GM12878 (cell line): ENCODE measurements around the gene CARF.

ENCODE experiments used
- BCLAF1 ChIP-seq: fragments of 450-650 bp; IDR thresholded peaks from 2 replicates; pipeline ENCODE4 v1.6.1; 2017; ENCODE audit warnings: antibody characterized with exemption, mild to moderate bottlenecking, moderate library complexity
- CTCF ChIP-seq, 3 experiments: IDR thresholded peaks in 2 of 3; conservative IDR thresholded peaks in 1 of 3; 2 replicates each; pipeline ENCODE4 v1.5.1; 2011; ENCODE audit warnings: low read depth in 3 of 3, low read length in 3 of 3, mild to moderate bottlenecking in 3 of 3, control low read depth in 2 of 3, moderate library complexity in 2 of 3, inconsistent platforms in 1 of 3, mixed read lengths in 1 of 3; ENCODE audit not compliant: control insufficient read depth in 2 of 3, insufficient read depth in 1 of 3; ENCODE audit errors: extremely low read depth in 1 of 3
- EZH2 ChIP-seq: IDR thresholded peaks from 2 replicates; pipeline ENCODE4 v1.6.1; 2012; ENCODE audit warnings: low read depth, mild to moderate bottlenecking, control low read depth, inconsistent platforms, low read length, borderline replicate concordance; ENCODE audit not compliant: control insufficient read depth
- YBX1 ChIP-seq: fragments of 450-650 bp; IDR thresholded peaks from 2 replicates; pipeline ENCODE4 v1.6.1; 2016; ENCODE audit warnings: antibody characterized with exemption

GRCh38 chr2:202982779-202983491, 70.9 kb downstream of the CARF start:
- TF ChIP-seq EZH2: no peak
- TF ChIP-seq CTCF (IDR thresholded peaks at IDR 0.05 in 2 of 3, conservative IDR thresholded peaks at IDR 0.05 in 1 of 3; ENCODE audit: control insufficient read depth in 2 of 3, extremely low read depth in 1 of 3, insufficient read depth in 1 of 3, low read depth in 3 of 3, low read length in 3 of 3): no peak
- no peak for TF ChIP-seq YBX1
- no peak for TF ChIP-seq BCLAF1
